Spinal cord (tissue), 10 donors: ENCODE measurements around the gene NEAT1. TPM values are rescaled to one million over a fixed set of nuclear protein-coding genes. Genes with fewer than 3 reads are reported as not detected.
A peak's percentile ranks its signal among the peaks of the same experiment; 100 is the strongest.
"Not testable (repeated sequence)": the region's sequence is repeated elsewhere in the genome, so short reads cannot be mapped to it uniquely, and the experiment has no call there.

Experiments
- DNase-seq, 6 donors: peaks; one replicate each; pipeline versions ENCODE4 v3.0.0 to v3.0.0-alpha.2; 2013 to 2015; ENCODE audit warnings: low spot score in 6 of 6, low read depth in 4 of 6
- H3K27ac ChIP-seq: one replicate; pipeline ENCODE4 v1.5.1; 2013; ENCODE audit warnings: low read depth, low read length, control low read depth
- H3K27me3 ChIP-seq: one replicate; pipeline ENCODE4 v1.6.1; 2013; ENCODE audit warnings: low read length; ENCODE audit not compliant: control insufficient read depth, insufficient read depth
- H3K36me3 ChIP-seq: one replicate; pipeline ENCODE4 v1.6.1; 2013; ENCODE audit warnings: low read length; ENCODE audit not compliant: control insufficient read depth, insufficient read depth
- H3K4me1 ChIP-seq: one replicate; pipeline ENCODE4 v1.6.1; 2013; ENCODE audit warnings: low read length; ENCODE audit not compliant: control insufficient read depth, insufficient read depth
- H3K4me3 ChIP-seq: one replicate; pipeline ENCODE4 v1.5.1; 2013; ENCODE audit warnings: low read depth, low read length, control low read depth
- H3K9me3 ChIP-seq: one replicate; pipeline ENCODE4 v1.6.1; 2013; ENCODE audit warnings: low read length; ENCODE audit not compliant: control insufficient read depth, insufficient read depth
- WGBS: methylation state at CpG from one replicate; pipeline ENCODE4 v1.1.5; 2013; ENCODE audit warnings: missing lambda C conversion rate; ENCODE audit not compliant: insufficient coverage; 5-methylcytosine and 5-hydroxymethylcytosine counted together
- polyA plus RNA-seq, 2 donors: library from polyadenylated mRNA; unstranded; fragments of 120-200 nt; gene quantifications; one replicate each; pipeline ENCODE4 v1.2.1, GENCODE V29; 2013; ENCODE audit not compliant: insufficient read length in 2 of 2
- total RNA-seq, 2 donors: library from RNA; depleted of rRNA in 1 of 2; stranded (reverse); fragments of 120-200 nt in 1 of 2; fragments of >200 nt in 1 of 2; gene quantifications; one replicate each; pipeline versions ENCODE4 v1.2.3 to v1.2.4, GENCODE V29; 2013 to 2014
- donor health status: healthy.

NEAT1 gene
- total and polyA plus RNA-seq, 4 donors, result 27.4 to 73.6 (median 63.7) TPM

DNA sequence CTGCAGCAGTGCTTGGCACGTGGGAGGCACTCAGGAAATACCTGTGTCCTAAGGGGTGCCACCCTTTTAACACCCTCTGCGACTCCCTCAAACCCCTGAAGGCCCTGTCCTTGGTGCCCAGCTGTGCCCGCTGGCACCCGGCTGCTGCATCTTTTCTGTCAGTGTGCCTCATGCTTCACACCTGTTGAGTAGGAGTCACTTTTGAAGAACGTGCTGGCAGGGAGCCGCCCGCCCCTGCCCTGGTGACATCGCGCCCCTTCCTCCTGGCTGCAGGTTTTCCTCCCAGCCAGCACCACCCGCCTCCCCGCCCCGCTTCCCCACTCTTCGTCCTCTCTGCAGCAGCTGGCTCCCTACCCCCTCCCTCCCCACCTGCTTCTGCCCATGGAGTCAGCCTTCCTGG is 18.4 kb upstream of the NEAT1 start:
- H3K36me3 ChIP-seq, result peaks cover 64% of the 10 kb centered on the region
- no peak overlapping the region for H3K4me3 ChIP-seq
- H3K4me1 ChIP-seq, result peaks cover 5% of the 10 kb centered on the region
- H3K27me3 ChIP-seq, result no peaks in the 10 kb centered on the region
- DNase-seq, result no peak
- H3K9me3 ChIP-seq, result no peaks in the 10 kb centered on the region
- H3K27ac ChIP-seq, result no peak overlapping the region
- 84% methylated on average over 13 of the region's 13 CpGs for WGBS

DNA sequence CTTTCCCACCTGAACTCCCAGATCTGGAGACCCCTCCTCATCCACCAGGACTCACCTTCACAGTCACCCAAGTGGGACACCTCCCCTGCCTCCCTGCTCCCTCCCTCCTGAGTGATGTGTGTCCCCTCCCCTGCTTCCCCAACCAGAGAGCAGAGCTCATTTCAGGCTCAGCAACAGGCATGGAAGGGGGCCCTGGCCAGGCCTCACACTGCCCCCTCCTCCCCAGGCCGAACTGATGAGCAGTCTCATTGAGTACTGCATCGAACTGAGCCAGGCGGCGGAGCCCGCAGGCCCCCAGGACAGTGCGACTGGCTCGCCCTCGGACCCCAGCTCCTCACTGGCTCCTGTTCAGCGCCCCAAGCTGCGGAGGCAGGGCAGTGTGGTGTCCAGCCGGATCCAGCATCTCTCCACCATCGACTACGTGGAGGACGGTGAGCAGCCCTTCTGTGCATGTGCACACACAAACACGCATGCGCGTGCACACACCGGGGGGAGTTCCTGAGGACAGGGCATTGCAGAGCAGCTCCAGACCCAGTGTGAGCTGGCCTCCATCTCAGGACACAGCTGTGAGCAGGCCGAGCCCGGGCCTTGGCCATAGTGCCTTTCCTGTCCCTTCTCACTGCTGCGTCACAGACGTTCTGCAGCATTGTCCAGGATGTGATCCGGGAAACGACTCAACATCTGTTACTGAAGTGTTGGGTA is 17.8 kb upstream of the NEAT1 start:
- Histone ChIP-seq H3K4me3 (no peak overlapping the region), H3K27ac (no peak overlapping the region), H3K36me3 (peaks cover 64% of the 10 kb centered on the region), H3K4me1 (peaks cover 5% of the 10 kb centered on the region), H3K27me3 (no peaks in the 10 kb centered on the region), H3K9me3 (no peaks in the 10 kb centered on the region)
- DNase-seq, result no peak
- 96% methylated on average over 23 of the region's 24 CpGs for WGBS

DNA sequence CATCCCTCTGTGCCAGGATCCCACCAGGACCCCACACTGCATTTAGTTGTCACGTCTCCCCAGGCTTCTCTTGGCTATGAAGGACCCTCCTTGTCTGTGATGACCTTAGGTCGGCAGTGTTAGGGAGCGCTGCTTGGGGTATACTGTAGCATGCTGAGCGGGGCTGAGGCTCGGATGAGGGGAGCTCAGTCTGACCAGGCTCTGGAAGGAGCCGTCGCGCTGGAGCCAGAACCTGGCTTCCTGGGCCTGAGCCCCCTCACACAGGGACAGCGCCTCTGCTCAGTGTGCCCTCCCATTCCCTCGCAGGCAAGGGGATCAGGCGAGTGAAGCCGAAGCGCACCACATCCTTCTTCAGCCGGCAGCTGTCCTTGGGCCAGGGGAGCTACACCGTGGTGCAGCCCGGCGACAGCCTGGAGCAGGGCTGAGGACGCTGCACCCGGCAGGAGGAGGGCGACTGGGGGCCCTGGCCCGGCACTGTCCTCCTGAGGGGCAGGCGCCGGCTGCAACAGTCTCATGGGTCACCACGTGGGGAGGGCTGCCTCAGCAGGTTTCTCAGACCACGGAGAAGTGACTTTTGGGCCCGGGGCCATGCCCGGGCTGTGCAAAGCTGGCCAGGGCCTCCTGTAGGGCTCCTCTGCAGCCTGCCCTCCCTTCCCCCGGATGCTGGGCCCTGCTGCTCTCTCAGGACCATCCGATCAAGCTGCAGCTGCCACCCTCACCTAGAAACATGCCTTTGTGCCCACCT is 11.5 kb upstream of the NEAT1 start:
- 81% methylated on average over 29 of the region's 29 CpGs for WGBS
- Histone ChIP-seq H3K9me3 (no peaks in the 10 kb centered on the region), H3K27me3 (no peaks in the 10 kb centered on the region), H3K4me3 (no peak overlapping the region), H3K27ac (no peak overlapping the region), H3K36me3 (peaks cover 56% of the 10 kb centered on the region), H3K4me1 (peaks cover 38% of the 10 kb centered on the region)
- no peak for DNase-seq

DNA sequence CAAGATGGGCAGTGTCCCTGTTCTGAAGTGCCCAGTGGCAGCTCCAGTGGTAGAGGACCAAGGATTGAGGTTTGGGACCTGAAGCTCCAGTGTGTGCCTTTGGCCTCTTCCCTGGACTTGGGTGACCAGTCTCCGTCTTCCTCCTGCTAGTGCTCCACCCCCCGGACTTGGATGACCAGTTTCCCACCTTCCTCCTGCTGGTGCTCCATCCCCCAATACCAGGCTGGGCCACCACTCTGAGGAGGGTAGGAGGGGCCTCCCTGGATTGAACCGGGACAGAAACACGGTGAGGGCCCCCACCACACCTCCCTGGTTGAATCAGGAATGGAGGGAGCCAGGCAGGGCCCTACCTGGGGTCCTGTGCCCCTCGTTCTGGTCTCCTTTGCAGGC is 10.9 kb upstream of the NEAT1 start:
- H3K36me3 ChIP-seq, result peaks cover 53% of the 10 kb centered on the region
- H3K27ac ChIP-seq, result no peak overlapping the region
- peaks cover 44% of the 10 kb centered on the region for H3K4me1 ChIP-seq
- no peaks in the 10 kb centered on the region for H3K9me3 ChIP-seq
- 94% methylated on average over 3 of the region's 5 CpGs for WGBS
- no peaks in the 10 kb centered on the region for H3K27me3 ChIP-seq
- DNase-seq, result no peak
- H3K4me3 ChIP-seq, result no peak overlapping the region

DNA sequence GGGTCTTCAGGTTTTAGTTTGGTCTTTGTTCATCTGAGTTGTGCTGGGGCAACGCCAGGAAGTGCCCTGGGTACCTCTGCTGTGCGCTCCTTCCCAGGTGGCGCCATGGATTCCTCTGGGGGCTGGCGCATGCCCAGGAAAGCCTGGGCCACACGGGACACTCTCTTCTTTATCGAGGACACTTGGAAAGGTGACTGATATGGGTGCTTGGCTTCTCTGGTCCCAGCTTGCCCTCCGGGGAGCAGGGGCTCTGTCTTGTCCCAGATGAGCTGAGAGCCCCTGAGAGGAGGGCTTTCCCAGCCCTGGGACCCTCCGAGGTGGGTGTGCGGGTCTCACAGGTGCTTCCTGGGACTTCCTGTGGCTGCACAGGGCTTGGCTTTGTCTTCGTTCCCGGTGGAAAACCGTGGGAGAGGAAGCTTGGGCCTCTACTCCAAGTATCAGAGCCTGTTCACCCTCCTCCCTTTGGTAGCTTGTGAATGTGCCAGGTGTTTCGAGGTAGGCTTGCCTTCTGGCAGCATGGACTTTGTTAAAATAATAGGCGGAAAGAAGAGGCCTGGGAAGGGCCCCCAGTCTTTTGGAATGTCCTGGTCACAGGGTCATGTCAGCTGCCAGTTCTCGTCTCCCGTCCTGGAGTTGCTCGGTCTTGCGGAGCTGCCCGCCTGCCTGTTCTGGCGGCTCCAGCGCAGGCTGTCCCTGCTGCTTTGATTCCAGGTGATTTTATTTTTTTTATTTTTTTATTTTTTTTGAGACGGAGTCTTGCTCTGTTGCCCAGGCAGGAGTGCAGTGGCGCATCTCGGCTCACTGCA is 10.1 kb upstream of the NEAT1 start:
- Histone ChIP-seq H3K36me3 (peaks cover 53% of the 10 kb centered on the region), H3K9me3 (no peaks in the 10 kb centered on the region), H3K4me1 (peaks cover 52% of the 10 kb centered on the region), H3K27me3 (no peaks in the 10 kb centered on the region), H3K4me3 (no peak overlapping the region), H3K27ac (no peak overlapping the region)
- 83% methylated on average over 19 of the region's 24 CpGs for WGBS
- no peak for DNase-seq

DNA sequence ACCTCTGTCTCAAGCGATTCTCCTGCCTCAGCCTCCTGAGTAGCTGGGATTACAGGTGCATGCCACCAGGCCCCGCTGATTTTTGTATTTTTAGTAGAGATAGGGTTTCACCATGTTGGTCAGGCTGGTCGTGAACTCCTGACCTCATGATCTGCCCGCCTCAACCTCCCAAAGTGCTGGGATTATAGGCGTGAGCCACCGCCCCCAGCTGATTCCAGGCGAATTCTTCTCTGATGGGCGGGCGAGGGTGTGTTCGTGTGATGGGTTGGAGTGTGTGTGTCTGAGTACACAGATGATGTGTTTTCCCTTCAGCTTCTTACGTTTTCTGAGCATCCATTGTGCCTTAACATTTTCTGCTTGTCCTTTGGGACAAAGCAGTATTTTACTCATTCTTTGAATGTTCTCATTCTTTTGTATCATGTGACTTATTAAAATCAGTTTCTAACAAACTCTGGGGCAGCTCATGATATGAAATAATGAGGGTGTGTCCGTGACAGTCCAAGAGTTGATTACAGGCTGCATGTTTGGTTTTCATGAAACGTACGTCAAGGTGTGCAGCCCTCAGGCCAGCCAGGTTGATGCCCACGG is 9.4 kb upstream of the NEAT1 start:
- Histone ChIP-seq H3K4me1 (peaks cover 59% of the 10 kb centered on the region), H3K36me3 (peaks cover 47% of the 10 kb centered on the region)
- not testable (repeated sequence) for H3K27me3 ChIP-seq, H3K27ac ChIP-seq, H3K4me3 ChIP-seq, DNase-seq, H3K9me3 ChIP-seq
- WGBS, result 91% methylated on average over 12 of the region's 15 CpGs

DNA sequence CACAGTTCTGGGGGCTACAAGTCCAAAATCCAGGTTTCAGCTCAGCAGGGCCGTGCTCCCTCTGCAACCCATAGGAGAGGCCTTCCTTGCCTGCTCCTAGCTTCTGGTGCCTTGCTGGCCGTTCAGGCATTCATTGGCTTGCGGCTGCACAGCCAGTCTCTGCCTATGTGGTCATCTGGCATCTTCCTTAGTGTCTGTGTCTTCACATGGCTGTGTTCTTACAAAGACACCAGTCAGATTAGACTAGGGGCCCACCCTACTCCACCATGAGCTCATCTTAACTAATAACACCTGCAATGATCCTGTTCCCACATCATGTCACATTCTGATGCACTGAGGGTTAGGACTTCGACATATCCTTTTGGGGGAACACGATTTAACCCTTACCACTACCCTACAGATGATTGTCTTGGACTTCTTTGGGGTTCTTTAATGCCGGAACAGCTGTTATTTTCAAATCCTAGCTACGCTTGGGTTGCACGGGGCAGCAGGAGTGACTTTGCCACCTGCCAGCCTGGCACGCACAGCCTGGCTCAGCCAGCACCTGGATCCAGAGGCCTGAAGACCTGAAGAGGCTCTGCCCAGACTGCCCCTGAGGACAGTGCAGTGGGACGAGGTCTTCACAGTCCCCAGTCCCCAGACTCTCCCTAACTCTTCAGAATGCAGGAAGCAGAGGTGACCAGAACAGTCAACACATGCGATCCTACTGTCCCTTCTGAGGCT is 7.7 kb upstream of the NEAT1 start:
- Histone ChIP-seq H3K27ac (no peak overlapping the region), H3K9me3 (no peaks in the 10 kb centered on the region), H3K4me1 (peaks cover 77% of the 10 kb centered on the region), H3K36me3 (peaks cover 32% of the 10 kb centered on the region), H3K27me3 (no peaks in the 10 kb centered on the region), H3K4me3 (no peak overlapping the region)
- 83% methylated on average over 11 of the region's 11 CpGs for WGBS
- DNase-seq, result no peak

DNA sequence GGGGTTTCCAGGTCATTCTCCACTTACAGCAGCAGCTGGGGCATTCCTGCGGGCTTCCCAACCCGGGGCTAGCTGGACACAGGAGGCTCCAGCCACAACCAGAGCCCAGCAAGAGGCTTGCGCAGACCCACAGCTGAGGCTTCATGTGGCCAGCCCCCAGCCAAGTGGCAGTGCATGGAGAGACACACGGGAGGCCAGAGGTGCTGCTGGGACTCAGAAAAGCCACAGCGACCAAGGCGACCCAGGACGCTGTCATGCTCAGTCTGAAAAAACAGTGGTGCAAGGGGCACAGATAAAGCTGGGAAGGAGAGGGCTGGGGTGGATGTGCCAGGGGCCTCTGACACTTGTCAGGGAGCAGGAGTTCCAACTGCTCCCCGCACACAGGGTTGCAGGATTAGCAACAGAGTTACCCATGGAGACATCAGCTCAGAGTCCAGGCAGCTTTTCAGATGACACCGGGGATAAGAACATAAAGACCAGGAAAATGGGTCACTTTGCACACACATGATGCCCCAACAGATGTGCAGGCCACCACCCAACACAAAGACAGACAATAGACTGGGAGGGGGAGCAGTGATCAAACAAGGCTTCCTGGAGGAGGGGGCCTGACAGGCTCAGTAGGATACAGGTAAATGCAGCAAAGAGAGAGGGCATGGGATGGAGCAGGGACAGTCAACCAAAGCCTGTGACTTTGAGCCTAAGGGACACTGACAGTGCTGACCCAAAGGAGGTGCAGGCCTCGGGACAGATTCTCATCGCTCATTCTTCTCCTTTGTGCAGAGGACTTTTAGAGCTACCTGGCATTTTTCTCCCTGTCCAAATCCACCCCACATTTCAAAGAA is 6.9 kb upstream of the NEAT1 start:
- H3K27me3 ChIP-seq, result no peaks in the 10 kb centered on the region
- no peak for DNase-seq
- H3K4me3 ChIP-seq, result peak overlapping the region; percentile 36
- H3K4me1 ChIP-seq, result peaks cover 84% of the 10 kb centered on the region
- no peaks in the 10 kb centered on the region for H3K9me3 ChIP-seq
- peaks cover 31% of the 10 kb centered on the region for H3K36me3 ChIP-seq
- peak overlapping the region; percentile 99 for H3K27ac ChIP-seq
- 63% methylated on average over 9 of the region's 11 CpGs for WGBS
